ENCODE results near the gene PIGV.
A peak's percentile ranks its signal among the peaks of the same experiment; 100 is the strongest.

Gene PIGV

GRCh38 chr1:26786437-26787380, 1.0 kb upstream of the PIGV start:
- no peaks in the 10 kb centered on the region for H3K27me3 ChIP-seq
- H3K9ac ChIP-seq, result peak overlapping the region; percentile 92 to 98 (median 95)
- peak overlapping the region; percentile 65 to 81 (median 72) for H3K4me3 ChIP-seq
- H3K9me3 ChIP-seq (replicated peaks in 1 of 11), result no peaks in the 10 kb centered on the region
- no peak for TF ChIP-seq Cebpa-rat (IDR thresholded peaks at IDR 0.05)
- peaks cover 0 to 3% (median 0%) of the 10 kb centered on the region in 11 experiments; a peak in 1 of 22 replicates for H4K20me1 ChIP-seq
- peak overlapping the region; percentile 91 to 100 (median 98) for H3K4me2 ChIP-seq
- peak overlapping the region; percentile 95 to 99 (median 98) for H3K27ac ChIP-seq
- H3K36me3 ChIP-seq, result peaks cover 6 to 27% (median 19%) of the 10 kb centered on the region in 11 experiments; a peak in 21 of 22 replicates
- peaks cover 78 to 90% (median 82%) of the 10 kb centered on the region in 10 experiments for H3K4me1 ChIP-seq

- Histone ChIP-seq H3K9ac (peak overlapping the region; percentile 92 to 98 (median 95)), H3K27me3 (no peaks in the 10 kb centered on the region), H3K4me3 (peak overlapping the region; percentile 65 to 81 (median 72)), H4K20me1 (no peaks in the 10 kb centered on the region), H3K27ac (peak overlapping the region; percentile 95 to 99 (median 98)), H3K4me2 (peak overlapping the region; percentile 91 to 100 (median 98)), H3K9me3 (replicated peaks in 1 of 11) (no peaks in the 10 kb centered on the region), H3K36me3 (peaks cover 6 to 21% (median 13%) of the 10 kb centered on the region in 11 experiments; a peak in 19 of 22 replicates), H3K4me1 (peaks cover 83 to 91% (median 88%) of the 10 kb centered on the region in 10 experiments)
- no peak for TF ChIP-seq Cebpa-rat (IDR thresholded peaks at IDR 0.05)
Measured at GRCh38 chr1:26787381-26787705, 407 bp upstream of the PIGV start.

- peaks cover 0 to 9% (median 3%) of the 10 kb centered on the region in 11 experiments; a peak in 12 of 22 replicates for H3K36me3 ChIP-seq
- H3K9me3 ChIP-seq (replicated peaks in 1 of 11), result no peaks in the 10 kb centered on the region
- no peaks in the 10 kb centered on the region for H3K27me3 ChIP-seq
- H3K4me2 ChIP-seq, result peak overlapping the region; percentile 91 to 100 (median 97)
- peaks cover 77 to 86% (median 84%) of the 10 kb centered on the region in 10 experiments for H3K4me1 ChIP-seq
- no peak for TF ChIP-seq Cebpa-rat (IDR thresholded peaks at IDR 0.05)
- peak overlapping the region; percentile 65 to 81 (median 72) for H3K4me3 ChIP-seq
- no peaks in the 10 kb centered on the region for H4K20me1 ChIP-seq
- H3K27ac ChIP-seq, result peak overlapping the region; percentile 95 to 99 (median 98)
- peak overlapping the region; percentile 92 to 98 (median 95) for H3K9ac ChIP-seq
Measured at GRCh38 chr1:26788515-26788785, 700 bp downstream of the PIGV start.

GRCh38 chr1:26788836-26789611, 1.3 kb downstream of the PIGV start:
- Histone ChIP-seq H3K36me3 (peaks cover 0 to 7% (median 4%) of the 10 kb centered on the region in 11 experiments; a peak in 14 of 22 replicates), H3K4me3 (peak overlapping the region; percentile 65 to 81 (median 72)), H4K20me1 (no peaks in the 10 kb centered on the region), H3K27me3 (no peaks in the 10 kb centered on the region), H3K9me3 (replicated peaks in 1 of 11) (no peaks in the 10 kb centered on the region), H3K27ac (peak overlapping the region; percentile 95 to 99 (median 98)), H3K9ac (peak overlapping the region; percentile 92 to 98 (median 95)), H3K4me1 (peaks cover 71 to 81% (median 79%) of the 10 kb centered on the region in 10 experiments), H3K4me2 (peak overlapping the region; percentile 91 to 100 (median 97))
- TF ChIP-seq Cebpa-rat (IDR thresholded peaks at IDR 0.05), result no peak

GRCh38 chr1:26789612-26789865, 1.8 kb downstream of the PIGV start:
- H3K27me3 ChIP-seq, result no peaks in the 10 kb centered on the region
- TF ChIP-seq Cebpa-rat (IDR thresholded peaks at IDR 0.05), result no peak
- no peaks in the 10 kb centered on the region for H4K20me1 ChIP-seq
- peak overlapping the region in 8 of 11 experiments; percentile 1 to 99 (median 97); a peak in 14 of 22 replicates for H3K27ac ChIP-seq
- H3K4me1 ChIP-seq, result peaks cover 66 to 75% (median 73%) of the 10 kb centered on the region in 10 experiments
- peak overlapping the region; percentile 91 to 100 (median 97) for H3K4me2 ChIP-seq
- H3K36me3 ChIP-seq, result peaks cover 0 to 12% (median 9%) of the 10 kb centered on the region in 11 experiments; a peak in 14 of 22 replicates
- H3K4me3 ChIP-seq, result 0 out of 20 replicates have a peak overlapping the region, but pooled peaks of 1 of the 10 experiments have one; percentile 81
- H3K9me3 ChIP-seq (replicated peaks in 1 of 11), result no peaks in the 10 kb centered on the region
- H3K9ac ChIP-seq, result peak overlapping the region; percentile 15 to 98 (median 95); a peak in 19 of 22 replicates

- H3K27me3 ChIP-seq, result no peaks in the 10 kb centered on the region
- H4K20me1 ChIP-seq, result no peaks in the 10 kb centered on the region
- no peak overlapping the region for H3K4me3 ChIP-seq
- no peak for TF ChIP-seq Cebpa-rat (IDR thresholded peaks at IDR 0.05)
- H3K36me3 ChIP-seq, result peaks cover 0 to 16% (median 13%) of the 10 kb centered on the region in 11 experiments; a peak in 14 of 22 replicates
- peak overlapping the region; percentile 91 to 100 (median 97) for H3K4me2 ChIP-seq
- peak overlapping the region; percentile 15 to 98 (median 95); a peak in 18 of 22 replicates for H3K9ac ChIP-seq
- no peaks in the 10 kb centered on the region for H3K9me3 ChIP-seq (replicated peaks in 1 of 11)
- peaks cover 62 to 71% (median 70%) of the 10 kb centered on the region in 10 experiments for H3K4me1 ChIP-seq
- H3K27ac ChIP-seq, result peak overlapping the region in 8 of 11 experiments; percentile 1 to 99 (median 97); a peak in 12 of 22 replicates
Measured at GRCh38 chr1:26789931-26790330, 2.2 kb downstream of the PIGV start.

- Histone ChIP-seq H3K4me1 (peaks cover 56 to 65% (median 63%) of the 10 kb centered on the region in 10 experiments), H3K4me2 (peak overlapping the region; percentile 91 to 100 (median 97)), H3K27ac (peak overlapping the region in 7 of 11 experiments; percentile 16 to 99 (median 98); a peak in 14 of 22 replicates), H3K27me3 (no peaks in the 10 kb centered on the region), H3K9ac (peak overlapping the region; percentile 15 to 98 (median 92); a peak in 17 of 22 replicates), H3K36me3 (peaks cover 0 to 21% (median 17%) of the 10 kb centered on the region in 11 experiments; a peak in 14 of 22 replicates), H4K20me1 (no peaks in the 10 kb centered on the region), H3K4me3 (no peak overlapping the region), H3K9me3 (replicated peaks in 1 of 11) (no peaks in the 10 kb centered on the region)
- TF ChIP-seq Cebpa-rat (IDR thresholded peaks at IDR 0.05), result no peak
Measured at GRCh38 chr1:26790551-26790953, 2.8 kb downstream of the PIGV start.

GRCh38 chr1:26791148-26791547, 3.4 kb downstream of the PIGV start:
- peak overlapping the region; percentile 15 to 98 (median 92); a peak in 17 of 22 replicates for H3K9ac ChIP-seq

More at GRCh38 chr1:26791148-26791547, 3.4 kb downstream of the PIGV start:
- Histone ChIP-seq H3K4me3 (peak overlapping the region in 2 of 10 experiments; percentile 16 to 34; a peak in 2 of 20 replicates), H3K36me3 (peaks cover 0 to 21% (median 17%) of the 10 kb centered on the region in 11 experiments; a peak in 14 of 22 replicates), H4K20me1 (no peaks in the 10 kb centered on the region), H3K9me3 (replicated peaks in 1 of 11) (no peaks in the 10 kb centered on the region), H3K4me1 (peaks cover 50 to 59% (median 57%) of the 10 kb centered on the region in 10 experiments), H3K4me2 (peak overlapping the region; percentile 91 to 100 (median 97)), H3K27ac (peak overlapping the region in 7 of 11 experiments; percentile 16 to 99 (median 98); a peak in 14 of 22 replicates), H3K27me3 (no peaks in the 10 kb centered on the region)
- peak in 2 of 11 experiments; percentile 37 to 50; a peak in 2 of 22 replicates for TF ChIP-seq Cebpa-rat (IDR thresholded peaks at IDR 0.05)
